ENCODE data around the gene GRIA1.
"Not testable (repeated sequence)": the region's sequence is repeated elsewhere in the genome, so short reads cannot be mapped to it uniquely, and the experiment has no call there.

GRIA1 gene

GRCh38 chr5:153713943-153714342 lies 223.5 kb downstream of the GRIA1 start:
- H3K4me3 ChIP-seq (ENCODE audit: low read depth, low read length), result no peak overlapping the region
- H3K36me3 ChIP-seq (ENCODE audit: insufficient read depth, low read length), result no peaks in the 10 kb centered on the region
- no peaks in the 10 kb centered on the region for H3K79me2 ChIP-seq (ENCODE audit: control insufficient read depth, insufficient read depth, low read length, unreplicated experiment)
- no peak overlapping the region for H3K27ac ChIP-seq (ENCODE audit: low read depth, low read length)
- no peak overlapping the region for H2AFZ ChIP-seq (ENCODE audit: low read length, unreplicated experiment)
- 0 out of 2 replicates have a peak, but pooled peaks cover 4% of the 10 kb centered on the region for H3K27me3 ChIP-seq (ENCODE audit: insufficient read depth, low read length)
- no peaks in the 10 kb centered on the region for H3K4me1 ChIP-seq (ENCODE audit: control insufficient read depth, insufficient read depth, low read length, unreplicated experiment)

DNA sequence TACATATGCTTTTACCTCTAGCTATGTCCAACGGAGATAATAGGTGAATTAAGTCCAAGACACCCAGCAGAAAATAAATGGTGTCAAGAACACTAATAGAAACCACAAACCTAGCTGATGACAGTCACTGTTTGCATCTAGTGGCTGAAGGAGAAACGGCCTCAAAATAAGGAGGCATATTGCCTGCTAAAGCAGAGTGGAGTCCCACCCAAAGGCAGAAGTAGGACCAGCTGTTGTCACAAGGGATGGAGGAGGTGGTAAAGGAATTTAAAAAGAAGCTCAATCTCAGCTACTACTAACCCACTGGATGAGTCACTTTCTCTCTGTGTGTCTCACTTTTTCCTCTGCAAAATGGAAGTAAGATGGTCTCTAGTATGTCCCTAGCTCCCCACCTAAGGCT lies 224.3 kb downstream of the GRIA1 start:
- Histone ChIP-seq H3K27ac (ENCODE audit: low read depth, low read length) (no peak overlapping the region), H3K79me2 (ENCODE audit: control insufficient read depth, insufficient read depth, low read length, unreplicated experiment) (no peaks in the 10 kb centered on the region), H2AFZ (ENCODE audit: low read length, unreplicated experiment) (no peak overlapping the region), H3K4me3 (ENCODE audit: low read depth, low read length) (no peak overlapping the region), H3K27me3 (ENCODE audit: insufficient read depth, low read length) (0 out of 2 replicates have a peak, but pooled peaks cover 4% of the 10 kb centered on the region), H3K4me1 (ENCODE audit: control insufficient read depth, insufficient read depth, low read length, unreplicated experiment) (no peaks in the 10 kb centered on the region), H3K36me3 (ENCODE audit: insufficient read depth, low read length) (no peaks in the 10 kb centered on the region)

- H3K4me1 ChIP-seq (ENCODE audit: control insufficient read depth, insufficient read depth, low read length, unreplicated experiment), result no peaks in the 10 kb centered on the region
Measured at GRCh38 chr5:153717287-153717686, 226.8 kb downstream of the GRIA1 start.

DNA sequence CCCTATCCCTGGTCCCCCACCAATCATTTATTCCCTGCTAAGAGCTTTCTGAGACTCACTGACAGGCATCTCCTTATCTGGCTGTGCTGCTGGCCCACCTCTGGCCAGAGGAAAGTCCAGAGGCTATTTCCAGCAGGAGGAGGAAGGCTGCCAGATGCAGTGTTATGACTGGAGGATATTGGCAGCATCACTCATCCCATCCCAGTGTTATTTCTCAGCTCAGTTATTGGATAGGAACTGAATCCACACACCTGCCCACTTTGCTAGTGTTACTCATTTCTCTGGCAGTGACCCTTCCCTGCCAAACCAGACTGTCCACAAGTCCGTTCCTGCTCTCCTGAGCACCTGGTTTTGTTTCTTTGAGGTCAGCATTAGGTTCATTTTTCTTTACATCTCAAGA lies 228.2 kb downstream of the GRIA1 start:
- Histone ChIP-seq H3K79me2 (ENCODE audit: control insufficient read depth, insufficient read depth, low read length, unreplicated experiment) (no peaks in the 10 kb centered on the region), H3K36me3 (ENCODE audit: insufficient read depth, low read length) (no peaks in the 10 kb centered on the region), H3K27me3 (ENCODE audit: insufficient read depth, low read length) (peaks cover 10% of the 10 kb centered on the region; the same call in 1 of the 2 replicates), H3K27ac (ENCODE audit: low read depth, low read length) (no peak overlapping the region), H3K4me1 (ENCODE audit: control insufficient read depth, insufficient read depth, low read length, unreplicated experiment) (no peaks in the 10 kb centered on the region), H3K4me3 (ENCODE audit: low read depth, low read length) (no peak overlapping the region), H2AFZ (ENCODE audit: low read length, unreplicated experiment) (no peak overlapping the region)

More at GRCh38 chr5:153717287-153717686, 226.8 kb downstream of the GRIA1 start:
- Histone ChIP-seq H3K36me3 (ENCODE audit: insufficient read depth, low read length) (no peaks in the 10 kb centered on the region), H3K79me2 (ENCODE audit: control insufficient read depth, insufficient read depth, low read length, unreplicated experiment) (no peaks in the 10 kb centered on the region), H2AFZ (ENCODE audit: low read length, unreplicated experiment) (no peak overlapping the region), H3K27ac (ENCODE audit: low read depth, low read length) (no peak overlapping the region), H3K4me3 (ENCODE audit: low read depth, low read length) (no peak overlapping the region), H3K27me3 (ENCODE audit: insufficient read depth, low read length) (peaks cover 5% of the 10 kb centered on the region; the same call in 1 of the 2 replicates)

DNA sequence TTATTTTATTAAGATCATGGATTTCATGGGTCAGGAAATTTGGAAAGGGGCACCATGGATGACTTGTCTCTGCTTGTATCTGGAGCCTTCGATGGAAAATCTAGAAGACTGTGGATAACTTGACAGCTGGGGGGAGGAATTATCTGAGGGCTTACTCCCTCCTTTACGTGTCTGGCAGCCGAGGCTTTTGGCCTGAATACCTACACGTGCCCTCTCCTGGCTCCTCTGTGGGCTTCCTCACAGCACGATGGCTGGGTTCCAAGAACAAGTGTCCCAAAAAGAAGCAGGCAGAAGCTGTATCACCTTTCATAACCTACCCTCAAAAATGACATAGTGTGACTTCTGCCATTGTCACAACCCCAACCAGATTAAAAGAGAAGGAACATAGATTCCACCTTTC lies 228.9 kb downstream of the GRIA1 start:
- no peaks in the 10 kb centered on the region for H3K79me2 ChIP-seq (ENCODE audit: control insufficient read depth, insufficient read depth, low read length, unreplicated experiment)
- no peak overlapping the region for H3K27ac ChIP-seq (ENCODE audit: low read depth, low read length)
- H2AFZ ChIP-seq (ENCODE audit: low read length, unreplicated experiment), result no peak overlapping the region
- H3K36me3 ChIP-seq (ENCODE audit: insufficient read depth, low read length), result no peaks in the 10 kb centered on the region
- no peak overlapping the region for H3K4me3 ChIP-seq (ENCODE audit: low read depth, low read length)
- H3K27me3 ChIP-seq (ENCODE audit: insufficient read depth, low read length), result peaks cover 10% of the 10 kb centered on the region; the same call in 1 of the 2 replicates
- no peaks in the 10 kb centered on the region for H3K4me1 ChIP-seq (ENCODE audit: control insufficient read depth, insufficient read depth, low read length, unreplicated experiment)

GRCh38 chr5:153723022-153723610 lies 232.6 kb downstream of the GRIA1 start:
- H3K4me1 ChIP-seq (ENCODE audit: control insufficient read depth, insufficient read depth, low read length, unreplicated experiment); H3K36me3 ChIP-seq (ENCODE audit: insufficient read depth, low read length); H3K4me3 ChIP-seq (ENCODE audit: low read depth, low read length); H3K79me2 ChIP-seq (ENCODE audit: control insufficient read depth, insufficient read depth, low read length, unreplicated experiment); H3K27ac ChIP-seq (ENCODE audit: low read depth, low read length); H2AFZ ChIP-seq (ENCODE audit: low read length, unreplicated experiment); H3K27me3 ChIP-seq (ENCODE audit: insufficient read depth, low read length): not testable (repeated sequence)

DNA sequence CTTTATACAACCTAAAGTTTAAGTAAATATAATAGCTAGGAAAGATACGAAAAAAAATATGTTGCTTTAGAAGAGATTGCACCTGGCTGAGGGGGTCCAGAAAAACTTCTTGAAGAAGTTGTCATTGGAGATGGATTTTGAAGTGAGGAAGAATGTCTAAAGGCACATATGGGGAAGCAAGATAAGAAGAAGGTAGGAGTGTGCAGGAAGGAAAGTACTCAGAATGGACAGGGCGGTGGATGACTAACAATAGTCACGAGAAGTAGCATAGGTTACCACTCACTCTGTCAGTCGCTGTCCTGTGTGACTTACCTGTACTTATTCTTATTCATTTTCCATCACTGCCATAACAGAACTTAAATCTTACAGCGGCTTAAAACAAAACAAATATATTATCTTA lies 251.6 kb downstream of the GRIA1 start:
- no peaks in the 10 kb centered on the region; the same call in 1 of the 2 replicates for H3K27me3 ChIP-seq (ENCODE audit: insufficient read depth, low read length)

GRCh38 chr5:153744751-153745150 lies 254.3 kb downstream of the GRIA1 start:
- no peaks in the 10 kb centered on the region; the same call in 1 of the 2 replicates for H3K27me3 ChIP-seq (ENCODE audit: insufficient read depth, low read length)
- H3K4me3 ChIP-seq (ENCODE audit: low read depth, low read length), result no peak overlapping the region
- H3K4me1 ChIP-seq (ENCODE audit: control insufficient read depth, insufficient read depth, low read length, unreplicated experiment), result no peaks in the 10 kb centered on the region
- no peaks in the 10 kb centered on the region for H3K79me2 ChIP-seq (ENCODE audit: control insufficient read depth, insufficient read depth, low read length, unreplicated experiment)
- no peak overlapping the region for H2AFZ ChIP-seq (ENCODE audit: low read length, unreplicated experiment)
- H3K27ac ChIP-seq (ENCODE audit: low read depth, low read length), result no peak overlapping the region
- H3K36me3 ChIP-seq (ENCODE audit: insufficient read depth, low read length), result no peaks in the 10 kb centered on the region

More for the DNA sequence above, 251.6 kb downstream of the GRIA1 start:
- H3K36me3 ChIP-seq (ENCODE audit: insufficient read depth, low read length), result no peaks in the 10 kb centered on the region
- H3K27ac ChIP-seq (ENCODE audit: low read depth, low read length), result no peak overlapping the region
- H3K79me2 ChIP-seq (ENCODE audit: control insufficient read depth, insufficient read depth, low read length, unreplicated experiment), result no peaks in the 10 kb centered on the region
- no peaks in the 10 kb centered on the region for H3K4me1 ChIP-seq (ENCODE audit: control insufficient read depth, insufficient read depth, low read length, unreplicated experiment)
- no peak overlapping the region for H2AFZ ChIP-seq (ENCODE audit: low read length, unreplicated experiment)
- H3K4me3 ChIP-seq (ENCODE audit: low read depth, low read length), result no peak overlapping the region

DNA sequence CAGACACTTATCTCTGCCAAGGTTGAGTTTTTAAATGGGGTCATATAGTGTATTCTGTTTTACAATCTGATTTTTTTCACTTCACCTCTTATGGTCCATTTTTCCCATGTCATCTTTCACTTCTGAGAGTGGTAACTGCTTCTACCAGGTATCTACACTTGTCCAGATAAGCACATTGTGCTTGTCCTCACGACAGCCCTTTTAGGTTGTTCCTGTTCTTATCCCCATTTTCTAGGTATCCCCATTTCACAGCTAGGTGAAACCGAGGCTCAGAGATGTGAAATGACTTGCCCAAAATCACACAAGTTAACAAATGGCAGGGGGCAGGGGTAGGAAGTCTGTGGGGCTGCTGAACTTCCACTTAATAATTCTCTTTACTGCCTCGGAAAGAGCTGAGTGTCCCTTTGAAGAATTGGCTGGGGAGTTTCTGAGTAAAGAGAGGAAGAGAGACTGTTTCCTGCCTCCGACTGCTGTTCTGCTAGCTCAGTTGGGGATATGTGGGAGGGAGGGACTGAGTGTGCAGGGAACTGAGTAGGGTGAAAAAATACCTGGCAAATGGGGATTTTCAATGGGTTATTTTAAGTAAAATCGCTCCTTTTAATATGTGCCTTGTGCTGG lies 255.4 kb downstream of the GRIA1 start:
- no peak overlapping the region for H2AFZ ChIP-seq (ENCODE audit: low read length, unreplicated experiment)
- H3K36me3 ChIP-seq (ENCODE audit: insufficient read depth, low read length), result no peaks in the 10 kb centered on the region
- H3K4me1 ChIP-seq (ENCODE audit: control insufficient read depth, insufficient read depth, low read length, unreplicated experiment), result no peaks in the 10 kb centered on the region
- no peaks in the 10 kb centered on the region for H3K79me2 ChIP-seq (ENCODE audit: control insufficient read depth, insufficient read depth, low read length, unreplicated experiment)
- H3K27me3 ChIP-seq (ENCODE audit: insufficient read depth, low read length), result no peaks in the 10 kb centered on the region; the same call in 1 of the 2 replicates
- no peak overlapping the region for H3K27ac ChIP-seq (ENCODE audit: low read depth, low read length)
- H3K4me3 ChIP-seq (ENCODE audit: low read depth, low read length), result no peak overlapping the region

GRCh38 chr5:153746440-153746839 lies 256.0 kb downstream of the GRIA1 start:
- no peaks in the 10 kb centered on the region; the same call in 1 of the 2 replicates for H3K27me3 ChIP-seq (ENCODE audit: insufficient read depth, low read length)
- H3K4me3 ChIP-seq (ENCODE audit: low read depth, low read length), result no peak overlapping the region
- no peak overlapping the region for H3K27ac ChIP-seq (ENCODE audit: low read depth, low read length)

GRCh38 chr5:153748823-153749222 lies 258.4 kb downstream of the GRIA1 start:
- Histone ChIP-seq H3K27me3 (ENCODE audit: insufficient read depth, low read length) (no peaks in the 10 kb centered on the region), H2AFZ (ENCODE audit: low read length, unreplicated experiment) (no peak overlapping the region), H3K4me3 (ENCODE audit: low read depth, low read length) (no peak overlapping the region), H3K79me2 (ENCODE audit: control insufficient read depth, insufficient read depth, low read length, unreplicated experiment) (no peaks in the 10 kb centered on the region), H3K36me3 (ENCODE audit: insufficient read depth, low read length) (no peaks in the 10 kb centered on the region), H3K27ac (ENCODE audit: low read depth, low read length) (no peak overlapping the region), H3K4me1 (ENCODE audit: control insufficient read depth, insufficient read depth, low read length, unreplicated experiment) (no peaks in the 10 kb centered on the region)

More at GRCh38 chr5:153746440-153746839, 256.0 kb downstream of the GRIA1 start:
- Histone ChIP-seq H2AFZ (ENCODE audit: low read length, unreplicated experiment) (no peak overlapping the region), H3K36me3 (ENCODE audit: insufficient read depth, low read length) (no peaks in the 10 kb centered on the region), H3K79me2 (ENCODE audit: control insufficient read depth, insufficient read depth, low read length, unreplicated experiment) (no peaks in the 10 kb centered on the region), H3K4me1 (ENCODE audit: control insufficient read depth, insufficient read depth, low read length, unreplicated experiment) (no peaks in the 10 kb centered on the region)
